ENCODE data around the gene EMC1. TPM values are rescaled to one million over a fixed set of nuclear protein-coding genes. Genes with fewer than 3 reads are reported as not detected.
"Not testable (repeated sequence)": the region's sequence is repeated elsewhere in the genome, so short reads cannot be mapped to it uniquely, and the experiment has no call there.

EMC1 gene
- total RNA-seq, 1 donor from 2014 or later = 93.0 TPM

- H3K27me3 ChIP-seq = no peaks in the 10 kb centered on the region
- H3K4me1 ChIP-seq = no peaks in the 10 kb centered on the region
- peaks cover 77 to 96% of the 10 kb centered on the region in 2 donors for H3K36me3 ChIP-seq
- H3K27ac ChIP-seq = no peak overlapping the region
- no peak for TF ChIP-seq CTCF (IDR thresholded peaks at IDR 0.05)
- DNase-seq (ENCODE audit: low spot score in 2 of 2) = peak in 1 of 2 donors; percentile 8
- intact Hi-C loops (cut with DNase I) = loop anchor here (10.0 kb wide), 1 partner anchor 58 kb away; no protein-coding TSS in a partner anchor
- H3K9me3 ChIP-seq = no peaks in the 10 kb centered on the region
- H3K4me3 ChIP-seq = no peak overlapping the region
Observed at GRCh38 chr1:19232524-19232846, 18.8 kb downstream of the EMC1 start.

- H3K4me3 ChIP-seq, H3K27me3 ChIP-seq, H3K4me1 ChIP-seq, H3K27ac ChIP-seq, H3K9me3 ChIP-seq: not testable (repeated sequence)
- intact Hi-C loops (cut with DNase I) = loop anchor here (10.0 kb wide), 1 partner anchor 57 kb away; no protein-coding TSS in a partner anchor
- H3K36me3 ChIP-seq = peaks cover 74 to 96% of the 10 kb centered on the region in 2 donors
- peak in 1 of 2 donors; percentile 47 for DNase-seq (ENCODE audit: low spot score in 2 of 2)
Observed at GRCh38 chr1:19231736-19232523, 19.4 kb downstream of the EMC1 start.

GRCh38 chr1:19229828-19230325 lies 21.4 kb downstream of the EMC1 start:
- Histone ChIP-seq H3K36me3 (peaks cover 75 to 96% of the 10 kb centered on the region in 2 donors), H3K4me3 (no peak overlapping the region), H3K27me3 (no peaks in the 10 kb centered on the region), H3K4me1 (no peaks in the 10 kb centered on the region), H3K9me3 (no peaks in the 10 kb centered on the region), H3K27ac (no peak overlapping the region)
- DNase-seq (ENCODE audit: low spot score in 2 of 2) = no peak
- no peak for TF ChIP-seq CTCF (IDR thresholded peaks at IDR 0.05)
- intact Hi-C loops (cut with DNase I) = loop anchor here (10.0 kb wide), 1 partner anchor 55 kb away; no protein-coding TSS in a partner anchor

- intact Hi-C loops (cut with DNase I) = no loop called here
- no peak overlapping the region for H3K4me3 ChIP-seq
- H3K27me3 ChIP-seq = no peaks in the 10 kb centered on the region
- no peak overlapping the region for H3K27ac ChIP-seq
- H3K4me1 ChIP-seq = no peaks in the 10 kb centered on the region
- DNase-seq (ENCODE audit: low spot score in 2 of 2) = no peak
- no peak for TF ChIP-seq CTCF (IDR thresholded peaks at IDR 0.05)
- H3K36me3 ChIP-seq = peaks cover 75 to 96% of the 10 kb centered on the region in 2 donors
- no peaks in the 10 kb centered on the region for H3K9me3 ChIP-seq
Observed at GRCh38 chr1:19229229-19229628, 22.1 kb downstream of the EMC1 start.

- no peak for TF ChIP-seq CTCF (IDR thresholded peaks at IDR 0.05)
- H3K27ac ChIP-seq = no peak overlapping the region
- H3K4me1 ChIP-seq = no peaks in the 10 kb centered on the region
- no peaks in the 10 kb centered on the region for H3K9me3 ChIP-seq
- no peak for DNase-seq (ENCODE audit: low spot score in 2 of 2)
- H3K27me3 ChIP-seq = no peaks in the 10 kb centered on the region
- no peak overlapping the region for H3K4me3 ChIP-seq
- intact Hi-C loops (cut with DNase I) = no loop called here
- H3K36me3 ChIP-seq = peaks cover 65 to 96% of the 10 kb centered on the region in 2 donors
Observed at GRCh38 chr1:19222979-19223824, 28.1 kb downstream of the EMC1 start.

GRCh38 chr1:19222573-19222972 lies 28.8 kb downstream of the EMC1 start:
- TF ChIP-seq CTCF (IDR thresholded peaks at IDR 0.05) = no peak
- Histone ChIP-seq H3K27ac (no peak overlapping the region), H3K27me3 (no peaks in the 10 kb centered on the region), H3K4me1 (no peaks in the 10 kb centered on the region), H3K4me3 (no peak overlapping the region), H3K36me3 (peaks cover 65 to 95% of the 10 kb centered on the region in 2 donors), H3K9me3 (no peaks in the 10 kb centered on the region)
- DNase-seq (ENCODE audit: low spot score in 2 of 2) = no peak
- intact Hi-C loops (cut with DNase I) = no loop called here

Measured in ascending aorta (tissue), 2 donors.